HG03039 (cell line): ENCODE data around the gene GEN1.
"Not testable (repeated sequence)": the region's sequence is repeated elsewhere in the genome, so short reads cannot be mapped to it uniquely, and the experiment has no call there.

Experiments used
- ATAC-seq: cut with Tn5 transposase; IDR thresholded peaks from one replicate; pipeline ENCODE4 v1.9.1; 2021; ENCODE audit warnings: mild to moderate bottlenecking, moderate library complexity; ENCODE audit not compliant: unreplicated experiment

Gene GEN1

DNA sequence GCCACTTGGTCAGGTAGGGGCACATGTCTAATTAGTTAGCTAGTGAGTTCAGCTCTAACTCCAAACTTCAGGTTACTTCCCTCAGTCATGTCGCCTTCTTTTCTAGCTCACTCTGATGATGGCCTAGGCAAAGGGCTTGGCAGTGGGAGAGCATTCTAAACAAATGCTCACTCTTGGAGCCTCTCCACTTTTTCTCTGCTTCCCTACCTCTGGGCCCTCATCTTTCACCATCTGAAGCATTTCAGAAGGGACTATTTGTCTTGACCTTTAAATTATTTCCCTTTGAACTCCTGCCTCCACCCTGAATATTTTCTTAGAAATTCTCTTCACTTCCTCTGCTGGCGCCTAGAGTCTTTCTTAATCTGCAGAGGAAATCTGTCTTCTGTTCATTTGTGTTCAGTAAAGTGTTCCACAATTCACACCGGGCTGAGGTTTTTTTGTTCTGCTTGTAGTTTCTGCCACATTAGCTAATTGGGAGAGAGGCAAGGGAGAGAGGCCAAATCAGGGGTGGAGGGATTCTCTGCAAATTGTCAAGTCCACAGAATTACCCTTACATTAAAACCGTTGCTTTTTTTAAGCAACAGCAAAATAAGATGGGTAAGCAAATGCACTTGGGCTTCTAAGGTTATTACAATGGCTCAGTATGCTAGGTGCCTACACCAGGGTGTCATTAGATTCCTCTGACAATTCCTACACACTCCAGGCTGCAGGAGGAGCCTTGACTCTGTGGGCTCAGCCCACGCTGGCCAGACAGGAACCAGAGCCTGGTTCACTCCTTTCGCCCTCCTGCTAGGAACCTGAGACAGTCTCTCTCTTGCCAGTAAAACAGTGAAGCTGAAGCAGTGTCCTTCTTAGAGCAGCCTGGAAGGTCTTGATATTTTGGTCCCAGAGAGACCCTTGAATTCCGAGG lies 67.9 kb downstream of the GEN1 start:
- no peak for ATAC-seq

GRCh38 chr2:17822445-17823117 lies 68.6 kb downstream of the GEN1 start:
- ATAC-seq, result no peak

- ATAC-seq, result not testable (repeated sequence)
These were observed 69.7 kb downstream of the GEN1 start for GRCh38 chr2:17823646-17824045.

- ATAC-seq, result no peak
These were observed 73.4 kb downstream of the GEN1 start for GRCh38 chr2:17827316-17827715.

- no peak for ATAC-seq
These were observed 73.8 kb downstream of the GEN1 start for GRCh38 chr2:17827785-17828184.

DNA sequence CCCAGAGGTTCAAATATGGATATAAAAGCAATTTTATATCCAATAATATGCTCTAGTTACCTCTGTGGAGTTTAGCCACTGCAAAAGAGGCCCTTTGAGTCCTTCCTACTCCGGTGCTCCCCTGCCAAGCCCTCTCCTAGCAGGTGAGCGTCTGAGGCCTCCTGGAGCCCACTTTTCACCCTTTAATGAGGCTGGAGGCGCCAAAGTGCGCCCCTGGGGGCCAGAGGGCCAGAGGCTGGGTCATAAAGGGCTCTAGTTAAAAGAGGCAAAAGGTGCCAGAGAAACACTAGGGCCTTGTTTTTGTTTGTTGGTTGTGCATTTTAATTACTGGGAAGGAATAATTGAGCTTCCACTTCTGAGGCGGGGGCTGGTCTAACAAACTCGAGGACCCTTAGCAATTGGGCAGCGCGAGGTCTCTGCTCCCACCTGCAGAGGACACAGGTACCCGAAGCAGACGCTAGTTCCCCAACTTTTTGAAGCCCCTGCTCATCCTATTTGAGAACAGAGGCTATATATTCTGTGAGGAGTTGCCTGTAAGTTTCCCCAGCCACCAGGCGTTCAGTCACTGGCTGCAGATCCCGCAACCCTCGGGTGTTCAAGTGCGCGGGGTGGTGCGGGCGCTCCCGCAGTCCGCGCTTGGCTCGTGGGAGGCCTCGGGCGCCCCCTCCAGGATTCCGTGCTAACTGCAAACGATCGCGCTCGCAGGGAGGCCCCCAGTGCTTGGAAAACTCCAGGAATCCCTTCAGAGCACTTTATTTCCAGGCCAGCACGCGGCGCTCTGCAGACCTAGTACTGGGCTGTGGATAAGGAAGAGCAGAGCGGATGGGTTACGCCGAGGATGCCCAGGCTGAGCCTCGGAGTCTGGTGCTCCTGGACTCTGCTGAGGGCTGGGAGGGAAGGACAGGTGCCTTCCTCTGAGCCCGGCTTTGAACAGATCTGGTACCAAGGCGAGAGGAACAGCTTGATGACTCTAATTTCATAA lies 76.4 kb downstream of the GEN1 start:
- ATAC-seq, result peak; percentile 75

DNA sequence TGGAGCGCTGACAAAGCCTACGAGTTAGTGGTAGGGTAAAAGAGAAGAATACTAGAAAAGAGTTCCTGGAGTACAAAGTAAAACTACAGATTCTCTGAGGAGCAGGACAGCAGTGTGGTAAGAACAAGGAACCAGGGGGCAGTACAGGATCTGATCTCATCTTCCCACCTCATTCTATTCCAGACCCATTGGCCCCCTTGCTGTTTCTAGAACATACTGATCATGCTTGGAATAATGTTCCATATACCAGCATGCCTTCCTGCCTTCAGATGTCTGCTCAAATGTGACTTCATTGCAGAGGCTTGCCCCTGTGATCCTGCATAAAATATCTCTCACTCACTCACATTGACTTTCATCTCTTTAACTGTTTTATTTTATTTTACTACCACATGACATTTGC lies 81.6 kb downstream of the GEN1 start:
- no peak for ATAC-seq
